Muscle of back (tissue), 11 donors: ENCODE results near the gene ARPC2. TPM values are rescaled to one million over a fixed set of nuclear protein-coding genes. Genes with fewer than 3 reads are reported as not detected.
A peak's percentile ranks its signal among the peaks of the same experiment; 100 is the strongest.

ENCODE experiments used
- DNase-seq, 3 donors: peaks; one replicate each; pipeline versions ENCODE4 v3.0.0 to v3.0.0-alpha.2; 2013
- polyA plus RNA-seq, 10 donors: library from polyadenylated mRNA; unstranded; fragments of 120-200 nt; gene quantifications; one replicate each; pipeline ENCODE4 v1.2.1, GENCODE V29; 2013; ENCODE audit not compliant: insufficient read length in 10 of 10

ARPC2 gene
- polyA plus RNA-seq, 10 donors, result 208 to 261 (median 235) TPM

DNA sequence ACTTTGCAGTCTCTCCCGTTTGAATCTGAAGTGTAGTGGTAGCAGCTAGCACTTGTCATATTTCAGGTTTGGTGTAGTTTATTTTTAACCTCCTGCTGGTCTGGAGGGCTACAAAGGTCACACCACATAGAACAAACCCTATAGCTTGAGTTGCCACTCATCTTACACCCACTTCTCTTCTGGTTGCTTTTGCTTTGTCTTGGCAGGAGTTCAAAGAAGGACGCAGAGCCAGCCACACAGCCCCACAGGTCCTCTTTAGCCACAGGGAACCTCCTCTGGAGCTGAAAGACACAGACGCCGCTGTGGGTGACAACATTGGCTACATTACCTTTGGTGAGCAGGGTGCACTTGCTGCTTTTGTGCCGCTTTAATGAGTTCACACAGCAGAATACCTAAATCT, 28.2 kb downstream of the ARPC2 start:
- no peak for DNase-seq

DNA sequence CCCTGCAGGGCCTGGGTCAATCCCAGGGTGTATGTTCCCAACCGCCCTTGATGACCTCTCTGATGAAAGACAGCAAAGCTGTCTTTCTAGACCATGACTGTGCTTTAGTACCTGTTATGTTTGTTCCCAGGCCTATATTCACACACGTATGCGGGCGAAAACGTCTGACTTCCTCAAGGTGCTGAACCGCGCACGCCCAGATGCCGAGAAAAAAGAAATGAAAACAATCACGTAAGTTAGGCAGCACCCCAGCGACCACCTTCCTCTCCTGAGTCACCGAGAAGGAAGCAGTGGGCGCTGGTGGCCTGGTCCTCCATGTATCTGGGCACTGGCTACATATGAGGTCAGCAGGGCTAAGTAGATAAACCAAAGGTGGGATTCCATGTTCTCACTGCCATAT, 32.7 kb downstream of the ARPC2 start:
- no peak for DNase-seq

- DNase-seq, result peak in 1 of 3 donors; percentile 35
Measured at GRCh38 chr2:218252509-218253231, 35.7 kb downstream of the ARPC2 start.

DNA sequence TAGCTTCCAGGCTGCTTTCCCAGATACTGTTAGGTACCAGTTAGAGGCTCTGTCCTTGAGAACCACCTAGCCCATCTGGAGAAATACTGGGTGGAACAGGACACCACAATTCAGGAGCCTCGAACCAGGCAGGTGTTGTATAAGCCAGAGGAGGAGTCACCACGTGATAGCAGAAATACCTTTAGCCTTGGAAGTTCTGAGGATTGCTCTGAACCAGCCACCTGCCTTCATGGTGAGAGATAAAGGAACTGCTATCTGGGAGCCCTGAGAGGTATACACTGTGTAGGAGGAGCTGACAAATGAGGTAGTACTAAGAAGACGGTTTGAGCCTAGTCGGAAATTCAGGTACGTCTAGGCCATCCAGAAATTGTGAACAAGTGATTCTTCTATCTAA, 36.2 kb downstream of the ARPC2 start:
- no peak for DNase-seq

DNA sequence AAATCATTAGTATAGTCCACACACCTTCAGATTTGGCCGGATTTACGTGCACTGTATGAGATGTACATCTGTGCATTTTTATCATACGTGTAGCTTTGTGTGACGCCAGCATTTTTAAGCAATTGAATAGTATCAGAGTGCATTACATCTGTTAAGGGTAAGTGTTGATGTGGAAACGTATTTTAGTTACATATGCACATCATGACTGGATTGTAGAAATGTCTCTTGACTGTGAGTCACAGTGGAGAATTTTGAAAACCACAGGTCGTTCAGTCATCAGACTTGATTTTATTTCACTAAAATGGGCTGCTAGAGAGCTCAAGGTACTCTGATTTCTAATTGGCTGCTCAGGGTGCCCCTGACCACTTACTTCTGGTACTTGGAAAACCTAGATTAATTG, 38.5 kb downstream of the ARPC2 start:
- no peak for DNase-seq

DNA sequence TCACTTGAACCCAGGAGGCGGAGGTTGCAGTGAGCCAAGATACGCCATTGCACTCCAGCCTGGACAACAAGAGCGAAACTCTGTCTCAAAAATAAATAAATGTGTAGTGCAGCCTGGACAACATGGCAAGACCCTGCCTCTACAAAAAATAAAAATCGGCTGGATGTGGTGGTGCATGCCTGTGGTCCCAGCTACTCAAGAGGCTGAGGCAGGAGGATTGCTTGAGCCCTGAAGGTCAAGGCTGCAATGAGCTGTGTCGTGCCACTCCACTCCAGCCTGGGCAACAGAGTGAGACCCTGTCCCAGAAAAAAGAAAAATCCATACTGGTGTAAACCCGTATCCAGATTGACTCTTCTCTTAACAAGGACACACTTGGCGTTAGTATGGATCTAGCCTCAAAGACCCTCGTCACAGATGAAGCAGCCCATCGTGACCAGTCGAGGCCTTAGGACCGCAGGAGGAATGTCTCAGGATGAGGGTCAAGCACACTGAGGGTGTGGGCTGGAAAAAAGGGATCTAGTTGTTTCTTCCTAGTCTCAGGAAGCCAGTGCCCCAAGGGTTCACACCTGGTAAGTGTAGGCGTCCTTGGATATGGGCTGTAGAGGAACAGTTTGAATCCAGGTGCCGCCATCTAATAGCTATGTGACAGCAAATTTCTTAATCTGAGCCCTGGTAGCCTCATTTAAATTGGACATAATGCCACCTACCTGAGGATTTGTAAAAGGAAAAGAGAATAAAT, 39.8 kb downstream of the ARPC2 start:
- DNase-seq, result no peak

DNA sequence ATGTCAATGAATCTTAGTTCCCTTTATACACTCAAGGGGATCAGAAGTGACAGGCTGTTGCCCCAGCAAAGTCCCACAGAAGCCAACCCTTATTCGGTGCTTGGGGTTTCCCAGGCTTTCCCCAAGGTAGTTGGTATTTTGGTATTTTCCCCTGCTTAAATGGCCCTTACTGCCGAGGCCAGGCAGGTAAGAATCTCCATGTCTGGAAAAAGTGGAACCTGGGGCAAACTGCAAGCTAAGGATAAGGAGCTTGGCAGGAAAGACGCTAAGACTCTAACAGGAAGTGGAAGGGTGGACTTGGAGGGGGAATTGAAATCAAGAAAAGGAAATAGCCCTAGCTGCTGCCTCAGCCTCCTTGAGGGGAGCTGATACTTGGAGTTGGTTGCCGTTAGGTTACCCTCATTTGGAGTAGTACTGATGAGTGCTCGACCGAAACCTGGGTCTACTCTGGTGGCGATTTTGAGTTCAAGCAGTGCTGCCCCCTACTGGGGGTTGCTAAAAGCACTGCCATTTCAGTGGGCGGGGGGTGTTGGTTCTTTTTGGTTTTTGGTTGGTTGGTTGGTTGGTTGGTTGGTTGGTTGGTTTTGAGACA, 40.5 kb downstream of the ARPC2 start:
- peak in 1 of 3 donors; percentile 40 for DNase-seq

GRCh38 chr2:218259099-218259961, 42.3 kb downstream of the ARPC2 start:
- DNase-seq, result peak in 1 of 3 donors; percentile 74

DNA sequence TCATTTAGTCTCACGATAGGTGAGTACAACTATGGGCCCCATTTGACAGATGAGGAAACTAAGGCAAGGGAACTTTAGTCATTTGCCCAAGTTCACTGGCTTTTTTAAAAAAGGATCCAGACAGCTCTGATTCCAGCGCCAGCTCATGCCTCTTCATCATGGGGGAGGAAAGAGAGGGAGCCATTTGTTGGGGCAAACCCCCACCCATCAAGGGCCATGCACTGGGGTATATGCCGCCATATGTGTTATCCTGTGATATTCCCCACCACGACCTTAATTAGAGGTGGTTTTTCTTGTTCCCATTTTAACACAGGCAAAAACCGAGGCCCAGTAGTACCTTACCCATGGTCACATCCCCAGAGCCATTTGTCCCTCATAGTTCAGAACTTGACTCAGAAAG, 43.2 kb downstream of the ARPC2 start:
- no peak for DNase-seq

- DNase-seq, result peak in 1 of 3 donors; percentile 33
Measured at GRCh38 chr2:218260742-218261422, 43.9 kb downstream of the ARPC2 start, which contains the start of gene GPBAR1. Gene GPBAR1, plus strand, starts transcription at chr2:218261015. Its CDS starts 1,710 bp downstream, at chr2:218262725.

- DNase-seq, result peak in 1 of 3 donors; percentile 48
Measured at GRCh38 chr2:218261423-218262236, 44.6 kb downstream of the ARPC2 start.

GRCh38 chr2:218262237-218262600, 45.2 kb downstream of the ARPC2 start:
- no peak for DNase-seq

DNA sequence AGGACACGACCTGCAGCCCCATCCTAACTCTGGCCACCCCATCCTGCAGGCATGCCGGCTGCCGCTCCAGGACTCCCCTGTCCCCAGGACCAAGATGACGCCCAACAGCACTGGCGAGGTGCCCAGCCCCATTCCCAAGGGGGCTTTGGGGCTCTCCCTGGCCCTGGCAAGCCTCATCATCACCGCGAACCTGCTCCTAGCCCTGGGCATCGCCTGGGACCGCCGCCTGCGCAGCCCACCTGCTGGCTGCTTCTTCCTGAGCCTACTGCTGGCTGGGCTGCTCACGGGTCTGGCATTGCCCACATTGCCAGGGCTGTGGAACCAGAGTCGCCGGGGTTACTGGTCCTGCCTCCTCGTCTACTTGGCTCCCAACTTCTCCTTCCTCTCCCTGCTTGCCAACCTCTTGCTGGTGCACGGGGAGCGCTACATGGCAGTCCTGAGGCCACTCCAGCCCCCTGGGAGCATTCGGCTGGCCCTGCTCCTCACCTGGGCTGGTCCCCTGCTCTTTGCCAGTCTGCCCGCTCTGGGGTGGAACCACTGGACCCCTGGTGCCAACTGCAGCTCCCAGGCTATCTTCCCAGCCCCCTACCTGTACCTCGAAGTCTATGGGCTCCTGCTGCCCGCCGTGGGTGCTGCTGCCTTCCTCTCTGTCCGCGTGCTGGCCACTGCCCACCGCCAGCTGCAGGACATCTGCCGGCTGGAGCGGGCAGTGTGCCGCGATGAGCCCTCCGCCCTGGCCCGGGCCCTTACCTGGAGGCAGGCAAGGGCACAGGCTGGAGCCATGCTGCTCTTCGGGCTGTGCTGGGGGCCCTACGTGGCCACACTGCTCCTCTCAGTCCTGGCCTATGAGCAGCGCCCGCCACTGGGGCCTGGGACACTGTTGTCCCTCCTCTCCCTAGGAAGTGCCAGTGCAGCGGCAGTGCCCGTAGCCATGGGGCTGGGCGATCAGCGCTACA, 45.9 kb downstream of the ARPC2 start:
- no peak for DNase-seq

GRCh38 chr2:218263817-218264641, 47.0 kb downstream of the ARPC2 start:
- DNase-seq, result no peak

DNA sequence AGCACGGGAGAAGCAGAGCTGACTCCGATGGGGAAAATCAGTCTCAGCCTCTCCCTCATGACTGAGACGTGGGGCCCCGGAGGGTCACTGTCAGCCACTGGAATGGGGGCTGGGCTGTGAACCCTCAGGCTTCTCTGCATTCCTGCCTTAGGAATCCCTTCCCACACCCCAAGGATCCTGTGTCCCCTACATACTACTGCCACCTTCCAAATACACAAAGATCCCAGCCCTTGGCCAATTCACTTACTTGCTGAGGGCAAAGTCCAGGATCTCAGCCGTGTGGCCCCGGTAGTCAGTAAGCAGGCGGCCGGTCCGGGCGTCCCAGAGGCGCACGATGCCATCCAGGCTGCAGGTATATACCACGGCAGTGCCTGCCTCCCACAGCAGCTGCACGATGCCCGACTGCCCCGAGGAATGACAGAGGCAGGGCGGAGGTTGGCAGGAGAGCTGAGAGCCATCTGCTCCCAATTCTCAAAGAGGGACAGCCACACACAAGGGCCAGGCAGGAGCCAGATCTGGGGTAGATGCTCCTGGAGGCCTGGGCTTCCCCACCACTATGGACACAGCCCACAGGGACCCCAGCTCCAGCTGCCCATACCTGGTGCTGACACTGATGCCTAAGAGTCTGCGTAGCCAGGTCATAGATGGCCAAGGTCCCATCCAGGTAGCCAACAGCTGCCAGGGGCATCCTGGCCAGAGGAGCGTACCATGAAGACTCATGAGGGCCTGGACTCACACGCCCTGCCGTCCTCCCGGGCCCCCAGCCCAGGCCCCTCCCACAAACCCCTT, 48.0 kb downstream of the ARPC2 start:
- no peak for DNase-seq

- DNase-seq, result no peak
Measured at GRCh38 chr2:218265626-218266025, 48.6 kb downstream of the ARPC2 start.

DNA sequence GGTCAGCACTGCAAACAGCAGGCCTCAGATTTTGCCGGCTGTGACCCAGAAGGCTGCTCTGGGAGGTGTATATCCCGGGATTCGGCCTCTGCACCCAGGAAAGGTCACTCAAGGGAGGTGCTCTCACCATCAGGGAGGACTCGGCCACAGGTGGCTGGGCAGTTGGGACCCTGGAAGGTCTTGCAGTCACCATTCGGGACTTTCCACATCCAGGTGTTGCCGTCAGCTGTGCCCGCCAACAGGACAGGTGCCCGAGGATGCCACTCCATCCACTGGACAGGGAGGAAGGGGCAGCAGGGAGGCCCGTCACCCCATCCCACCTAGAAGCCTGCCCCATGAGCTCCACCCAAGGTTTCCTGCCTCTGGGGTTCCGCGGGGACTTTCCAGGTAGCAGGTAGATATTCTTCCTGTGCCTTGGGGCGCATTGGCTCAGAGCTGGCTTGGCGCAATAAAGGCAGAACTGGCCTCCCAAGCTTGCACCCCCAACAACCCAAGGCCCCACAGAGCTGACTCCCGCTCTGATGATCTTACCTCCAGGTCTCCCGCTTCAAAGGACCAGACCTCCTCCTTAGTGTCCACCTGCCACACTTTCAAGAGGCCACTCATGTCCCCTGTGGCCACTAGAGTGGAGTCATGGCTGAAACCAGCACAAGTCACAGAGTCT, 49.5 kb downstream of the ARPC2 start:
- DNase-seq, result no peak
